Calu3 (cell line): ENCODE results near the gene SYNGR1. TPM values are rescaled to one million over a fixed set of nuclear protein-coding genes. Genes with fewer than 3 reads are reported as not detected.
"Not testable (repeated sequence)": the region's sequence is repeated elsewhere in the genome, so short reads cannot be mapped to it uniquely, and the experiment has no call there.

Experiments
- BruUV-seq: library from RNA; stranded (reverse); fragments of 400-500 nt; replicated peaks from 2 replicates; lab custom pipeline; 2021; lab: Mats Ljungman, UMichigan
- CTCF ChIA-PET: fragments of 300-600 bp; sonication (Branson Sonifier 250); formaldehyde crosslinking; loops from one replicate; lab custom pipeline; 2022; ENCODE audit warnings: antibody characterized with exemption; lab: Charles Lee
- DNase-seq: peaks from one replicate; pipeline ENCODE4 v3.0.0; 2022
- H3K27ac Mint-ChIP-seq: one replicate; pipeline ENCODE4 v1.8.0; 2022; ENCODE audit warnings: mixed read lengths; ENCODE audit not compliant: unreplicated experiment
- H3K27me3 Mint-ChIP-seq: one replicate; pipeline ENCODE4 v1.8.0; 2022; ENCODE audit warnings: mixed read lengths; ENCODE audit not compliant: unreplicated experiment
- H3K36me3 Mint-ChIP-seq: one replicate; pipeline ENCODE4 v1.8.0; 2022; ENCODE audit warnings: mild to moderate bottlenecking, moderate library complexity, mixed read lengths; ENCODE audit not compliant: insufficient read depth, unreplicated experiment
- H3K4me1 Mint-ChIP-seq: one replicate; pipeline ENCODE4 v1.8.0; 2022; ENCODE audit warnings: mild to moderate bottlenecking, low read depth, mixed read lengths; ENCODE audit not compliant: unreplicated experiment
- H3K4me3 Mint-ChIP-seq: one replicate; pipeline ENCODE4 v1.8.0; 2022; ENCODE audit warnings: mild to moderate bottlenecking, low read depth, moderate library complexity, mixed read lengths; ENCODE audit not compliant: unreplicated experiment
- H3K9me3 Mint-ChIP-seq: one replicate; pipeline ENCODE4 v1.8.0; 2022; ENCODE audit warnings: low read depth, mixed read lengths; ENCODE audit not compliant: unreplicated experiment
- CTCF ChIP-seq: fragments of 200-600 bp; IDR thresholded peaks from one replicate; pipeline ENCODE4 v1.8.0; 2022; ENCODE audit warnings: antibody characterized with exemption; ENCODE audit not compliant: unreplicated experiment
- intact Hi-C: fragments of 100-400 bp; cut with micrococcal nuclease; formaldehyde crosslinking; loops from one replicate; pipeline ENCODE4 v1.10.0; 2022; ENCODE audit not compliant: unreplicated experiment
- total RNA-seq: library from RNA; stranded (reverse); gene quantifications from 2 replicates; pipeline ENCODE4 v1.2.3, GENCODE V29; 2022

SYNGR1 gene
- total RNA-seq, 1 experiment from 2014 or later, result 12.3 TPM

DNA sequence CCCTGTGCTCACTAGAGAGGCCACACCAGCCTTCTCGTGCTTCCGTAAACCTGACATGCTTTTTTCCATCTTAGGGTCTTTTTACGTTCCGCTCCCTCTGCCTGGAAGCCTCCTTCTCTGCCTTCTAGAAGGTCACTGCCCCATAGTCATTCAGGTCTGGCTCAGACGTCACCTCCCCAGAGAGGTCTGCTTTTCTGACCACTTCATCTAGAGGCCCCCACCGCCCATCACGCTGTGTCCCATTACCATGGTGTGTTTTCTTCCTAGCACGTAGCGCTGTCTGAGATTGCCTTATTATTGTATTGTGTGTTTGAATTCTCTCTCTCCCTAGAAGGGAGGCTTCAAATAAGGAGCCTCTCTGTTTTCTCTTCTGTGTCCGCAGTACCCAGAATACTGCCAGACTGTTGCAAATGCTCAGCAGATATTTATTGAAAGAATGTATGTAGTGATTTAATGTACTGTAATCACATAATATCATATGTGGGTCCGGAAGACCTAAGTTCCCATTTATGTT, 59.8 kb downstream of the SYNGR1 start:
- no peak for DNase-seq
- H3K9me3 Mint-ChIP-seq, result no peaks in the 10 kb centered on the region
- no peak overlapping the region for H3K4me3 Mint-ChIP-seq
- no peaks in the 10 kb centered on the region for H3K27me3 Mint-ChIP-seq
- BruUV-seq, result no TSS peak
- no peak for TF ChIP-seq CTCF
- intact Hi-C loops, result no loop called here
- H3K4me1 Mint-ChIP-seq, result no peaks in the 10 kb centered on the region
- H3K27ac Mint-ChIP-seq, result no peak overlapping the region
- CTCF ChIA-PET, result interaction anchor here (1.0 kb wide), 1 partner anchor 10 kb away, joined by 3 read pairs; no protein-coding TSS in a partner anchor
- H3K36me3 Mint-ChIP-seq, result peaks cover 3% of the 10 kb centered on the region

- Mint-ChIP-seq H3K4me3 (no peak overlapping the region), H3K36me3 (peaks cover 4% of the 10 kb centered on the region), H3K27ac (no peak overlapping the region), H3K27me3 (no peaks in the 10 kb centered on the region), H3K9me3 (no peaks in the 10 kb centered on the region), H3K4me1 (no peaks in the 10 kb centered on the region)
- no peak for TF ChIP-seq CTCF
- BruUV-seq, result no TSS peak
- CTCF ChIA-PET, result interaction anchor here (1.0 to 1.3 kb wide), 2 partner anchors 9 to 11 kb away, joined by 3 read pairs; partner anchors contain the start of gene TAB1
- DNase-seq, result no peak
- intact Hi-C loops, result no loop called here
These were observed 60.5 kb downstream of the SYNGR1 start for GRCh38 chr22:39410264-39410663.

- CTCF ChIA-PET, BruUV-seq, intact Hi-C loops, H3K27ac Mint-ChIP-seq, H3K9me3 Mint-ChIP-seq, H3K27me3 Mint-ChIP-seq, H3K4me3 Mint-ChIP-seq, DNase-seq, H3K4me1 Mint-ChIP-seq, H3K36me3 Mint-ChIP-seq: not testable (repeated sequence)
These were observed 62.1 kb downstream of the SYNGR1 start for GRCh38 chr22:39411828-39412365.

DNA sequence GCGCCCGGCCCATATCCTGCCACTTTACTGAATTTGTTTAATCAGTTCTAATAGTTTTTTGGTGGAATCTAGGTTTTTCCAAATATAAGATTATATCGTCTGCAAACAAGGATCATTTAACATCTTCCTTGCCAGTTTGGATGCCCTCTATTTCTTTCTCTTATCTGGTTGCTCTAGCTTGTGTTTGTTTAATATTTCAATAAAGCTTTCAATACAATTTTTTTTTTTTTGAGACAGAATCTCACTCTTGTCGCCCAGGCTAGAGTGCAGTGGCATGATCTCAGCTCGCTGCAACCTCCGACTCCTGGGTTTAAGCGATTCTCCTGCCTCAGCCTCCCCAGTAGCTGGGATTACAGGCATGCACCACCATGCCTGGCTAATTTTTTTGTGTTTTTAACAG, 63.4 kb downstream of the SYNGR1 start:
- BruUV-seq, DNase-seq, intact Hi-C loops, CTCF ChIA-PET, H3K27me3 Mint-ChIP-seq, H3K9me3 Mint-ChIP-seq, H3K27ac Mint-ChIP-seq, H3K4me1 Mint-ChIP-seq, H3K4me3 Mint-ChIP-seq: not testable (repeated sequence)
- H3K36me3 Mint-ChIP-seq, result peaks cover 12% of the 10 kb centered on the region

DNA sequence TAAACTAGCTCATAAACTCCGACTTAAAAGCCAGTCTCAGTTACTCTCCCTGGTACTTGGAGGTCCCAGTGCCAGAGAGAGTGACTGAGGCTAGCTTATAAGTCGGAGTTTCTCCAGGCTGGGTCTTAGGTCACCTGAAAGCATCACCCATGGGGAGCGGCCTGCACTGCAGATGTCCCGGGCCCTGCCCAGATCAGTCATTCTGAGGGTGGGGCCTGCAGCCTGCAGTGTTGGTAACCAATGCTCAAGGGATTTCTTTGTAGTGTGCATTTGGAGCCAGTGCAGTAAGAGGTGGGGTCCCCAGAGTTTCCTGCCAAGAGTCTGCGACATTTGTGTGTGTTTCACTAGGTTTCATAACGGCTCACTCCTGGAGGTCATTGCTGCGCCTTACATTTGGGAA, 64.6 kb downstream of the SYNGR1 start:
- Mint-ChIP-seq H3K9me3 (no peaks in the 10 kb centered on the region), H3K27ac (no peak overlapping the region), H3K4me3 (no peak overlapping the region), H3K36me3 (peaks cover 12% of the 10 kb centered on the region), H3K27me3 (no peaks in the 10 kb centered on the region), H3K4me1 (no peaks in the 10 kb centered on the region)
- intact Hi-C loops, result no loop called here
- no TSS peak for BruUV-seq
- DNase-seq, result no peak
- CTCF ChIA-PET, result no interaction called here
- TF ChIP-seq CTCF, result no peak
